ENCODE results near the gene ABAT. TPM values are rescaled to one million over a fixed set of nuclear protein-coding genes. Genes with fewer than 3 reads are reported as not detected.

Gene ABAT
- total RNA-seq, 2 donors from 2014 or later = 27.0 to 40.2 TPM

DNA sequence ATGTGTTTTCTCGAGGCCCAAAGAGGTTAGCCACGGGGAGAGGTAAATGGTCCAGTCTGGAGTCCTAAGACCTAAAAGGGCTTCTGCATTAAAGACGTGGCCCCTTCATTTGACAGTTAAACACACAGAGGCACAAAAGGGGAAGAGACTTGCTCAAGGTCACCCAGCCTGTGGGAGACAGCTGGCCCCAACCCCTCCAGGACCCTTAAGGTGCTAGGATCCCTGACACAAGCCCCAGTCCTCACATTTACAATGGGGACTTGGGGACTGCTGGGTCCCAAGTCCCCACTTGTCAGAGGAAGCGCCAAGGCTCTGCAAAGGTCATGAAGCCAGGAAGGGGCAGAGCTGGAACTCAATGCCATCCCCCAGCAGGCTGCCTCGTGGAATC, 1.7 kb downstream of the ABAT start:
- no peak for ATAC-seq
- intact Hi-C loops (cut with DNase I) = no loop called here
- WGBS, 2 donors = 29 to 39% methylated on average over 3 to 5 of the region's 5 CpGs
- no peaks in the 10 kb centered on the region for H3K9me3 ChIP-seq
- no peak overlapping the region for H3K4me3 ChIP-seq
- peak overlapping the region; percentile 20 to 83 (median 74) for H3K27ac ChIP-seq
- no peaks in the 10 kb centered on the region for H3K36me3 ChIP-seq (replicated peaks in 1 of 2; ENCODE audit: insufficient read depth in 1 of 2, low read depth in 2 of 2)
- H3K4me1 ChIP-seq = peaks cover 67% of the 10 kb centered on the region
- H3K27me3 ChIP-seq = no peaks in the 10 kb centered on the region
- TF ChIP-seq CTCF (IDR thresholded peaks at IDR 0.05) (no peak), POLR2A (IDR thresholded peaks at IDR 0.05) (no peak)
- DNase-seq = no peak

DNA sequence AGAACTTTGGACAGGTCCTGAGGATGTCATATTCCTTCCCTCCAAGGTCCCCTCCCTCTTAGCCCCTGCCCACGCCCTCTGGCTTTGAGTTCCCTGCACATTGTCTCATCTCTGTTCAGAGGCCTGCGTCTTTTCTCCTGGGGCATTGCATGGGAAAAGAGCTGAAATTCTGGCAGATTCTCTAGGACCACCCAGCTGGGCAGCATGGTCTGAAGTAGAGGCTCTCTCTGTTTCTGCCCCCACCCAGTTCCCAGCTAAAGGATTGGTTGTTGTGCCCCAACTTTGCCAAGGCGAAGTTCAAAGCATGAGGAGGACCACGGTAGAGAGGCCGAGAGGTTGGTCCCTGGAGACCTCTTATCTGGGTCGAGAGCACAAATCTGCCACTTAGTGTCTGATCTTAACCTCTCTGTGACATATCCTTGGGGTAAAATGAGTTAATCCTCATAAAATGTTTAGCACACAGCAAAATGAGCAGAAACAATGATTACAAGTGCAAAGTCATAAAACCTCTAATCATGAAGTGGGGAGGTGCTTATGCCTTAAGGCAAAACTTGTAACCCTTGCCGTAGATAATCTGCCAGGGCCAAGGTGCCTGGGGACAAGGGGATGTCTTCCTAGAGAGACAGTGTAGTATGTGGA, 2.4 kb downstream of the ABAT start:
- Histone ChIP-seq H3K36me3 (replicated peaks in 1 of 2; ENCODE audit: insufficient read depth in 1 of 2, low read depth in 2 of 2) (no peaks in the 10 kb centered on the region), H3K27me3 (no peaks in the 10 kb centered on the region), H3K9me3 (no peaks in the 10 kb centered on the region), H3K27ac (peak overlapping the region; percentile 39 to 83 (median 71)), H3K4me3 (no peak overlapping the region), H3K4me1 (peaks cover 74% of the 10 kb centered on the region)
- TF ChIP-seq POLR2A (IDR thresholded peaks at IDR 0.05) = no peak
- no peak for TF ChIP-seq CTCF (IDR thresholded peaks at IDR 0.05)
- 43 to 44% methylated on average over 7 of the region's 7 CpGs for WGBS, 2 donors
- DNase-seq = no peak
- intact Hi-C loops (cut with DNase I) = no loop called here
- no peak for ATAC-seq

- Histone ChIP-seq H3K27me3 (no peaks in the 10 kb centered on the region), H3K9me3 (no peaks in the 10 kb centered on the region), H3K4me1 (peaks cover 80% of the 10 kb centered on the region), H3K4me3 (no peak overlapping the region), H3K27ac (peak overlapping the region; percentile 39 to 83 (median 71)), H3K36me3 (replicated peaks in 1 of 2; ENCODE audit: insufficient read depth in 1 of 2, low read depth in 2 of 2) (no peaks in the 10 kb centered on the region)
- 47 to 50% methylated on average over 5 of the region's 5 CpGs for WGBS, 2 donors
- TF ChIP-seq POLR2A (IDR thresholded peaks at IDR 0.05) = no peak
- no peak for TF ChIP-seq CTCF (IDR thresholded peaks at IDR 0.05)
- intact Hi-C loops (cut with DNase I) = no loop called here
- ATAC-seq (no peak), DNase-seq (no peak)
Observed at GRCh38 chr16:8677481-8677880, 3.1 kb downstream of the ABAT start.

DNA sequence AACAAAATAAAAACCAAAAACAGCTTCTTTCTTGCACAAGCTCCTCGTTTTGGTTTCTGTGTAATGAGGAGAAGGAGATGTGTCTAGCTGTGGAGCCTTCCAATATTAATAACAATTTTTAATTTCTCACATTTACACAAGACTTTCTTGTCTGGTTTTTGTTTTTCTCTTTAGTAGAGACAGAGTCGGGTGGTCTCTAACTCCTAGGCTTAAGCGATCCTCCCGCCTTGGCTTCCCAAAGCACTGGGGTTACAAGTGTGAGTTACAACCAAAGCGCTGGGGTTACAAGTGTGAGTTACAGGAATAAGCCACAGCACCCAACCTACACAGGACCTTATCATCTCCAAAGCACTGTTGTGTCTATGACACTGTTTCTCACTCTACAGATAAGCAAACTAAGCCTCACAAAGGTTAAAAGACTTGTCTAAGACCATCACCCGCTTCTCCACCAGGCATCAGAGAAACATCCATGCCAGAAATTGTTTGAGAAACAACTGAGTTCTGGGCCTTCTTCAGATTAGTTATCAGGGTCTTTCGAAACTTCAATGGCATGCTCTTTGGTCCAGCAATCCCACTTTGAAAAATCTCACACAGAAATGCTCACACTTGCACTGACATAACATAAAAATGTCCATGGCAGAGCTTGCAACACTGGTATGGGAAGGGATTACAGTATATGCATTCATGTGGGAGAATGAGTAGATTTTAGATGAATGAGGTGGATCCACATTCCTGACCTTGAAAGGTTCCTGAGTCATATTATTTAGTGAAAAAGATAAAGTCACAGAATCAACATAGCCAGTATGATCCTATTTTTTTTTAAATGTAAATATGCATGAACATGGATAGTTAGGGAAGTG, 3.9 kb downstream of the ABAT start:
- intact Hi-C loops (cut with DNase I) = no loop called here
- Histone ChIP-seq H3K27me3 (no peaks in the 10 kb centered on the region), H3K4me3 (no peak overlapping the region), H3K27ac (peak overlapping the region; percentile 15 to 83 (median 71)), H3K9me3 (no peaks in the 10 kb centered on the region), H3K4me1 (peaks cover 89% of the 10 kb centered on the region), H3K36me3 (replicated peaks in 1 of 2; ENCODE audit: insufficient read depth in 1 of 2, low read depth in 2 of 2) (no peaks in the 10 kb centered on the region)
- TF ChIP-seq CTCF (IDR thresholded peaks at IDR 0.05) (no peak), POLR2A (IDR thresholded peaks at IDR 0.05) (no peak)
- 57 to 63% methylated on average over 7 of the region's 7 CpGs for WGBS, 2 donors
- DNase-seq (no peak), ATAC-seq (no peak)
